GM21737 (cell line): ENCODE results near the gene QSOX2.

Source experiments
- ATAC-seq: cut with Tn5 transposase; IDR thresholded peaks from one replicate; pipeline ENCODE4 v1.9.1; 2021; ENCODE audit warnings: mild to moderate bottlenecking, moderate library complexity; ENCODE audit not compliant: unreplicated experiment

The QSOX2 gene, protein sequence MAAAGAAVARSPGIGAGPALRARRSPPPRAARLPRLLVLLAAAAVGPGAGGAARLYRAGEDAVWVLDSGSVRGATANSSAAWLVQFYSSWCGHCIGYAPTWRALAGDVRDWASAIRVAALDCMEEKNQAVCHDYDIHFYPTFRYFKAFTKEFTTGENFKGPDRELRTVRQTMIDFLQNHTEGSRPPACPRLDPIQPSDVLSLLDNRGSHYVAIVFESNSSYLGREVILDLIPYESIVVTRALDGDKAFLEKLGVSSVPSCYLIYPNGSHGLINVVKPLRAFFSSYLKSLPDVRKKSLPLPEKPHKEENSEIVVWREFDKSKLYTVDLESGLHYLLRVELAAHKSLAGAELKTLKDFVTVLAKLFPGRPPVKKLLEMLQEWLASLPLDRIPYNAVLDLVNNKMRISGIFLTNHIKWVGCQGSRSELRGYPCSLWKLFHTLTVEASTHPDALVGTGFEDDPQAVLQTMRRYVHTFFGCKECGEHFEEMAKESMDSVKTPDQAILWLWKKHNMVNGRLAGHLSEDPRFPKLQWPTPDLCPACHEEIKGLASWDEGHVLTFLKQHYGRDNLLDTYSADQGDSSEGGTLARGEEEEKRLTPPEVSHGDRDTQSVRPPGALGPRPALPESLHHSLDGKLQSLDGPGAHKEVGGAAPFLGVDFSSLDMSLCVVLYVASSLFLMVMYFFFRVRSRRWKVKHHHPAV

DNA sequence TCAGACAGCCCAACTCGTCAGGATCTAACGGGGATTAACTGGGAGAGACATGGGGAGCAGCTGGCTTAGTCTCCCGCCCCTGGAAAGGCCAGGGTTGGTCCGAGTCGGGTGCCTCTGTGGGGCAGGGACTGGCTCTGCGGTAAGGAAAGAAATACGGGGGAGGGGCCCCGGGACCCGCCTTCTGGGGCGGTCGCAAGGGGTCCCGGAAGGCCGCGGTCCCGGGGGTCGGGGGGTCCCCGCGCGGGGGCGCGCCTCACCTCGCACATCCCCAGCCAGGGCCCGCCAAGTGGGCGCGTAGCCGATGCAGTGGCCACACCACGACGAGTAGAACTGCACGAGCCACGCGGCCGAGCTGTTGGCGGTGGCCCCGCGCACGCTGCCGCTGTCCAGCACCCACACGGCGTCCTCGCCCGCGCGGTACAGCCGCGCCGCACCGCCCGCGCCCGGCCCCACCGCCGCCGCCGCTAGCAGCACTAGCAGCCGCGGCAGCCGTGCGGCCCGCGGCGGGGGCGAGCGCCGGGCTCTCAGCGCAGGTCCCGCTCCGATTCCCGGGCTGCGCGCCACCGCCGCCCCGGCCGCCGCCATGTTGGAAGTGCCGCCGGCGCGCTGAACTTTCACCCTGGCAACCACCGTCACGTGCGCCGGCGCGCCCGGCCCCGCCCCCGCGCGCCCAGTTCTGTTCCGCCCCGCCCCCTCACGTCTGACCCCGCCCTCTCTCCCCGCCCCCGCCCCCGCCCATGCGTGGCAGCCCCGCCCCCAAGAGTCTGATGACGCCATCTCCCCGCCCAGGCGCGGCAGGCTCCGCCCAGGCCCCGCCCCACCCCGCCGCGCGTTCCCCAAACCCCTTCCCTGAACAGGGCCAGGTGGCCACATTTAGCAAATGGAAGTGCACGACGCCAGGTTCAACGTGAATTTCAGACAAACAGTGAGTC is at the start of gene QSOX2:
Gene QSOX2 (minus strand): TSS at position 594 of the 932 bp plus-strand sequence. CDS start 9 bp downstream, at position 585.
- peak; percentile 56 for ATAC-seq

DNA sequence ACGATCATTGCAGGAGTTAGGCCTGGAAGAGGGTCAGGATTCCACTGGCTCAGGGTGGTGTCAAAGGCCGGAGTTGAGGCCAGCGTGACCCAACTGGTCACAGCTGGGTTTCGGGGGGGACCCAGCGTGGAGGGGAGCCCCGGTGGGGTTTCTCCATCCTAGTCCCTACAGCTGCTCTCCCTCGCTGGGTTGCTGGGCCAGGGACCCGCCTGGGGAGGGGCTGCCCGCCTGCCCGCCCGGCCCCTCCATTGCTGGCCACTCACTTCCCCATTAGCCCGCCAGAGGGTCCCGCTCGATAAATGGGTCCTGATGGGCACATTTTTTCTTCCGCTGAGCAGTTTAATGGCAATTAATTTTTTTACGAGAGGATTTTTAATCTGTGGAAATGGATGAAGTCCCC is 49.4 kb upstream of the QSOX2 start:
- no peak for ATAC-seq

DNA sequence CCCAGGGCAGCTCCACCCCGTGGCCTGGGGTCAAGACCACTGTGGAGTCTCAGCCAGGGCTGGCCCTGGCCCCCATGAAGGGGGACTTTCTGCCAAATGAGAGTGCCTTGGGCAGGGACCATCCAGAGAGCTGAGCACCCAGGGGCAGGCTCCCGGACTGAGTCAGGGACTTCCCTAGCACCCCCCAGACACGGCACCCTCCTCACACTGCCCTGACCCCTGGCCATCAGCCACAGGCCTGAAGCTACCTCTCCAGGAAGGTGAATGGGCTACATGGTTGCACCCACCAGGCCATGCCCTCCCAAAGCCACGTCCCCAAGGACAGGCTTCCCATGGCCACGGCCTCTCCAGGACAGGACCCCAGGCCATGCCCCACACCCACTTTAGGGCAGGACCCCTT is 48.8 kb upstream of the QSOX2 start:
- ATAC-seq: no peak

DNA sequence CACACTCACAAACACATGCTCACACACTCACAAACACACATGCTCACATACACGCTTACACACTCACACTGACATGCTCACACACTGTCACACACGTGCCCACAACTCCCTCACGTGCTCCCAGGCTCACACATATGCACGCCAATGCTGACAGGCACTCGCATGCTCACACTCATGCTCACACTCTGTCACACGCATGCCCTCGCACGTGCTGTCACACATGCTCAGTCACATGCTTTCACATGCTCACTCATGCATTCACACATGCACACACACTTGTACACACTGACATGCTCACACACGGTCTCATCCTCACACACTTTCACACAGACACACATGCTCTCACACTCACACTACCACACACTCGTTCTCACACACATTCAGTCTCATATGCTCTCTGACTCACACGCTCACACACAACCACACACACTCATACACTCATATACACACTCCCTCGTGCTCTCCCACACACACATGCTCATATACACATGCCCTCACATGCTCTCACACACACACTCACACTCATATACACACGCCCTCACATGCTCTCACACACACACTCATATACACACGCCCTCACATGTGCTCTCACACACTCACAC is 48.0 kb upstream of the QSOX2 start:
- no peak for ATAC-seq

DNA sequence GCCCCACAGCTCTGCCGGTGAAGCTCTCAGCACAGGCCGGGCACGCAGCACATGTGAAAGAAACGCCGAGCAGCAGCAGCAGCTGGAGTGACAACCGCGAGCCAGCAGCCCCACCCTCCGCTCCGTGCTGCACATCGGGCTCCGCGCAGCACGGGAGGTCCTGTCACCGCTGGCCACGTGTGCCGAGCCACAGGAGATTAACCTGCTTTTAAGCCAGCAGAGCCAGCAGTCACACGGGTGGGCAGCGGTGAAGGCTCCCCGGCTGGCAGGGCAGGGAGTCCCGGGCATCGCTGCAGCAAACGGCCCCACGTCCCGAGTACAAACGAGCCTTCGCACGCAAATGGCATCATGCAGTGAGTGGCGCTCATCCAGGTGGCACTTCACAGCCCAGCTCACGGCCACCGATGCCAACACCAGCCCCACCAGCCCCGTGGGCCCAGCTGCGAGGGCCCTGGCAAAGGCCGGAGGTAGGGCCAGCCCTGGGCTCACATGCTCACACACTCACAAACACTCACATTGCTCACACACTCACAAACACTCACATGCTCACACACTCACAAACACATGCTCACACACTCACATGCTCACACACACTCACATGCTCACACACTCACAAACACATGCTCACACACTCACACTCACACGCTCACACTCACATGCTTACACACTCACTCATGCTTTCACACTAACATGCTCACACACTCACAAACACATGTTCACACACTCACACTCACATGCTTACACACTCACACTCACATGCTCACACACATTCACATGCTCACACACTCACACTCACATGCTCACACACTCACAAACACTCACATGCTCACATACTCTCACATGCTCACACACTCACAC is 47.2 kb upstream of the QSOX2 start:
- no peak for ATAC-seq

DNA sequence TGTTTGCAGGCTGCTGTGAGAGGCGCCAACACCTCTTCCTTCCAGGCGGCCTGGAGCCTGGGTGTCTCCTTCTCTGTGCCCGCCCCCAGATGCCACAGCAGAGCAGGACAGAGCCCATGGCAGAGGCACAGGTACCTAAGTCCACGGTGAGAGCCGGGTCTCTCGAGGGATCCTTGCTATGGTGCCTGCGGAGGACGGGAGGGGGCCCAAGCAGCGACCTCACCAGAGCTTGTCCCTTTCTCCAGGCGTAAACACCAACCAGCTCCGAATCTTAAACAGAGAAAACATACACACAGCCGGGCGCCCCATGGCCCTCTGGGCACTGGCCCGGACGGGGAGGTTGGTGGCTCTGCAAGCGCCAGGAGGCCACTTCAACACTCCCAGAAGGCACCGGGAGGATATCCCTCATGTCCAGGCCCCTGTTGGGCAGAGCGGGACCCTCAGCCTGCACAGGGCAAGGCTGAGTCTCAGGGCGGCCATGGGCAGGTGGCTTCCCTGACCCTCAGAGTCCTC is 46.5 kb upstream of the QSOX2 start:
- no peak for ATAC-seq

DNA sequence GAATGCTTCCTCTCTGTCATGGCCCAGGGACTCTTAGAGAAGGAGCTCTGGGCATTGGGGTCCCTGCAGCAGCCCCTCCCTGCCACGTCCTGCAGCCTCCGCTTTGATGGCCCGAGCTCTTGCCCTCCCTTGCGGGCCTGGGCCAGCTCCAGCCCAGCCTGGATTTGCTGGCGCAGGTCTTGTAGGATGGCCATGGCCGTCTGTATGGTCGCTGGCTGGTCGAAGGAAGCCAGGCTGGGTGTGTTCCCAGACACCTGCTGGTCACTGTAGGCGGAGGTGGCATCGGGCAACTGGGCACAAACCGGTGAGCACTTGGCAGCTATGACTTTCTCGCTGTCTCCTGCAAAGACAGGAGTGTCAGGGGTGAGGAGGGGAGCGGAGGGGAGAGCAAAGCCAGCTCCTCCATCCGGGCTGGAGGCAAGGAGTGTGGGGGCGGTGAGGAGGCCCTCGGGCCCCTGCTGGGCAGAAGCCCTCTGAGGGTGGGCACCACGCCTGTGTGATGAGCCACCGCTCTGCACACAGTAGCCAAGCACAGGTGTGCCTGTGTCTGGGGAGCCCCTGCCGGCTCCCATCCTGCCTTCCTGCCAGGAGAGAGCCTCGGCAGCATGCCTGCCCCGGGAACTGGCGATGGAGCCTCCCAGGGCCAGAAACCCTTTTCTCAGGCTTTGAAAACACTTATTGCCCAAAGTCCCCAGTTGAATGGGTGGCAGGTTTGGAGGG is 45.9 kb upstream of the QSOX2 start:
- no peak for ATAC-seq

DNA sequence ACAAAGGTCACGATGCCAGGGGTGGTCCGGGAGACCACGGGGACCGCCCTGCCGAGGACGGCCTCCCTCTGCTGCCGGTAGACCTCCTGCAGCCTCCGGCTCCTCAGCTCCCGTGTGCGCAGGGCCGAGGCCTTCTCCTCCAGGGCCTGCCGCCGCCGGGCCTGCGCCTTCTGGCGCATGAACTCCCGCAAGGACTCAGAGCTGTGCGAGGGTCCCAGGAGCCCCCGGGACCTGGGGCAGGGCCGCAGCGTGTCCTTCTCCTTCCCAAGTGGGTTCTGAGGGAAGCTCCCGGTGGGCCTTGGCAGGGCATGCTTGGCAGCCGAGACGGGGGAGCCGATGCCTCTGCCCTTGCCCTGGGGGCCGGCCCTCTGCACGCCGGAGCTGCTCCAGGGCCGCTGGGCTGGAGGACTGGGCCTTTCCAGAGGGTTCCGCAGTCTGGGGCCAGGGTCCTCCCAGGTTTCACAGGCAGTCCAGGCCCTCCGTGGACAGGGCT is 44.9 kb upstream of the QSOX2 start:
- no peak for ATAC-seq

DNA sequence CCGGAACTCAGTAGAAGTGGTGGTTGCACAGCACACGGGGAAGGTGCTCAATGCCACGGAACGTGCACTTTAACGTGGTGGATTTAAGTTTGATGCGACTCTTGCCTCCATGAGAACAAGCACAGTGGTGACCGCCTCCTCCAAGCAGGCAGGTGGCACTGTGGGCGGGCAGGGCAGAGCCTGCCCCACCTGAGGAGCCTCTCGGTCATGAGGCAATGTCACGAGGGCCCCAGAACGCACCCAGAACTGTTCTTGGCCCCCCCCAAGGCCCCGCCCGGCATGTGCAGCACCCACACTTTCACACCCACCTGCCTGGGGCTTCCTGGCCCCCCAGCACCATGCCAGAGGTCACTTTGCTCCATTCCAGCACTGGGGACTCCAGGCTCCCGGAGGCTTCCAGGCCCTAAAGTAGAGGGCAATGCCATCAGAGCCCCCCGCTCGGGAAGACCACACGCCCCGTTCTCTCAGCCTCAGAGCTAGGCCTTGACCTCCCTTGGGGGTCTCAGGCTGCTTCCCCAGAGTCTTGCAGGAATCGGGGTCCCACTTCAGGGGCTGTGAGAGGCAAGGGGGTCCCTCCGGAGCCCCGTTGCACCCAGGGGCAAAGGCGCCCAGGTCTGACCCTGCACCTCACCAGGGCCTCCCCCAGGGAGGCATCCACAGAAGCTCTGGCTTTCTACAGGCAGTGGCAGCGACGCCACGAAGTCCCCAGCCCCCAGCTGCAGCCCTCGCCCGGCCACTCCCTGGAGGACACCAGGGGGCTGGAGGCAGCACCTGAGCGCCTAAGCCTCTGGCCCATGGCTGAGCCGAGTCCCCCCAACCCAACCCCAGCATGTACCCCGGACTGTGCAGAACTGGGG is 44.3 kb upstream of the QSOX2 start:
- no peak for ATAC-seq

DNA sequence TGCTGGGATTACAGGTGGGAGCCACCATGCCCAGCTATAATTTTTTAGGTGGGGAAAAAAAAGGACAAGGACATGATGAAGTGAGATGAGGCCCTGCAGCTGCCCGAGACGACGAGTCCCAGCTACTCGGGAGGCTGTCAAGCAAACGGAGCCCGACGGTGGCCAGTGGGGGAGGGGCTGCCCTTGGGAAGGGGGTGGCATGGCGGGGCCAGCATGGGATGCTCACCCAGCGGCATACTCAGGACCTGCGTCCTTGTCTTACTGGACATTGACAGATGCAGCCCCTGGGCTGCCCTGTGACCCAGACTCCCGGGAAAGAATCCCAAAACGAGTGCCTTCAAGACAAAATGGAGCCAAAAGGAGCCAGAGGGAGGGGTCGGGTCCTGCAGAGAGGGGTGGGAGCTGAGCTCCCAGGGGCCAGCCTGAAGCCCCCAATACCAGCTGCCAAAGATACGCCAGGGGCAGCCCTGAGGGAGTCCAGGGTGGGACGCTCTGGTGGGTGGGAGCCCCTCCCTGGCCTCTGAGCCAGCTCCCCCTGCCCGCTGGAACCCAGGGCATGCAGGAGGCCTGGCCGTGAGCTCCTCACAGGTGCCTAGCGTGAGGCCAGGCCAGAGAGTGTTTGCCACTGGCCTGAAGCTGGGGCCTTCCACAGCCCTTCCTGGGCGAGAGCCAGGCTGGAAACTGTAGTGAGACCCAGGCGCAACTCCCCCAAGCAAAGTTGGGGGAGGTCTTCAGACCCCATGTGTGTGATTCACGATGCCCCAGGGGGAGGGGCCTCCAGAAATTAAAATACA is 42.5 kb upstream of the QSOX2 start:
- no peak for ATAC-seq

DNA sequence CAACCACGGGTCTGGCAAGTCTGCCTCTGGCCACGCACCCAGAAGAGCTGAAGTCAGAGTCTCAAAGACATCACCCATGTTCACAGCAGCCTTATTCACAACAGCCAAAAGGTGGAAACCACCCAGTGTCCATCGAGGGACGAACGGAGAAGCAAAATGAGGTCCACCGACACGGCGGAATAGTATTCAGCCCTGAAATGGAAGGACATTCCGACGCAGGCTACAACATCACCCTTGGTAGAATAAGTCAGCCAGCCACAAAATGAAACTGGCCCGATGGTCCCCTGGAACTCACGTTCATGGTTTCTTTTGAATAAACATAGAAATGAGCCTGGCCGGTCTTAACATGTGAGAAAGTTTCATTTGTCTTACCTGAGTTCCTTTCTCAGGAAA is 41.4 kb upstream of the QSOX2 start:
- ATAC-seq: no peak

DNA sequence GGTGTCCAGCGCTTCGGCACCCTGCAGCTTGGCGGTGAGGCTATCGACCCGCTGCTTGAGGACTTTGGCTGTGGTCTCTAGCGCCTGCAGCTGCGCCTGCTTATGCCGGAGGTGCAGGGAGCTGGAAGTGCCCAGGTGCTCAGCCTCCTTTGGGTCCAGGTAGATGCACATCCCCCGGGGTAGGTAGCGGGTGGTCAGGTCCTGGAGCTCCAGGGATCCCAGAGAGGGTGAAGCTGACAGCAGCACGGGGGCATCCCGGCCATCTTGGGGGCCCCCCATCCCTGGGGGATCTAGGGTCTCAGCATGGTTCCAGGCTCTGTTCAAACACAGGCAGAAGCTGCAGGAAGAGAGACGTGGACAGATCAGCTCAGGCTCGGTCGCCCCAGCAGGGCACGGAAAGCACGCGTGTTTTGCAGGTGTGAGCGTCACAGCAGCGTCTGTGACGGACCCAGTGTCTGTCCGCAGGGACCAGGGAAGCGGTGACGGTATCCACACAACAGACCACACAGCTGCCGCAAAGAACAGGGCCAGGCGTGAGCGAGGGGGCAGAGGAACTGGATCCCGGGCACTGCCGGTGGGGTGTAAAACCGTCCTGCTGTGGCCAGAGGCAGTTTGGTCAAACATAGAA is 40.9 kb upstream of the QSOX2 start:
- no peak for ATAC-seq

DNA sequence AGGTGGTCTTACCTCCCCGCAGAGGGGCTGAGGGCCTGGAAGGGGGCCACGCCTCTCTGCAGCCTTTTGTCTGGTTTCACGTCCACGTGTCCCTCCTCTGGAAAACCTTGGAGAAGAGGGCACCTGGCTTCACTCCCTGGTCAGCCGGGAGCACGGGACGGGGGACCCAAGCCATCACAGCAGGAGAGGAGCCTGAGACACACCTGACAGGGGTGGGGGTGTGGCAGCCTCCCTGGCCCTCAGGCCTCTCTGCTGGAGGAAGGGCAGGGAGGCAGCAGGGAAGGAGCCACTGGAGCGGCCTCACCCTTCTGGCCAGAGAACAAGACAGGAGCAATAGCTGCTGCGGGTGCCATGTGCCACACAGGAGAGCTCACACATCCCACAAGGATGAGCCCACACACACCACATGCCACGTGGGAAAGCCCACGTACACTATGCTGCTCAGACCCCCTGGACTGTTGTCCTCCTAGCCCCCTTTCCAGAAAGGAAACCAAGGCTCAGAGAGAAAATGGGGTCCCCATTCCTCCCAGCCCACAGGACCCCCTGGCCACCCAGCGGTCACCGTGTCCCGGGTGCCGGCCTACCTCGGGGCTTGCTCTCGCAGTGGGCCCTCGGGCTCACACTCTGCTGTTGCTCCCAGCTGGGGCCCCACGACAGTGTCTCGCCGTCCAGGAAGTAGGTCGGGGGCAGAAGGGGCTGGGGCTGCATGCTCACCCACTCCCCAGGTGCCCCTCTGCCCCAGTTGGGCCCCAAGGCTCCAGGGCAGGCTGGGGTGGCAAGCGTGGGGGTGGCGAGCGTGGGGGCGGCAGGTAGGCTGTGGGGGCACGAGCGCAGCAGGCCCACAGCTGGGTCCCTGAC is 40.1 kb upstream of the QSOX2 start:
- ATAC-seq: no peak

DNA sequence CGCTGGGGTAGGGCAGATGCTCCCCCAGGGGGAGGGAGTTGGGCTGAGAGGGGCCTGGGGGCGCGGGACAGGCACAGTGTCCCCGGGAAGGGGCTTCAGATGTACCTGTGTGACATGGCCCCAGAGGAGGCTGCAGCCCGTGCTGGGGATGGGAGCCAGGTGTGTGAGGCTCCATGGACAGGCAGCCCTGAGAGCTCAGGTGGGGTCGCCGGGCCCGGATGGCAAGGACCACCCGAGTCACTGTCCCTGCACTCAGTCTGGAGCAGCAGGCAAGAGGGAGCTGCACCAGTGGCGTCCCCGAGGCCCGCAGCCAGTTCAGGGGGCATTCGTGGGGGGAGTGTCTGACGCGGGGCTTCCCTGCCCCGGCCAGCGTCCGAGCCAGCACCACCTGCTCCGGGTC is 39.3 kb upstream of the QSOX2 start:
- ATAC-seq: no peak

DNA sequence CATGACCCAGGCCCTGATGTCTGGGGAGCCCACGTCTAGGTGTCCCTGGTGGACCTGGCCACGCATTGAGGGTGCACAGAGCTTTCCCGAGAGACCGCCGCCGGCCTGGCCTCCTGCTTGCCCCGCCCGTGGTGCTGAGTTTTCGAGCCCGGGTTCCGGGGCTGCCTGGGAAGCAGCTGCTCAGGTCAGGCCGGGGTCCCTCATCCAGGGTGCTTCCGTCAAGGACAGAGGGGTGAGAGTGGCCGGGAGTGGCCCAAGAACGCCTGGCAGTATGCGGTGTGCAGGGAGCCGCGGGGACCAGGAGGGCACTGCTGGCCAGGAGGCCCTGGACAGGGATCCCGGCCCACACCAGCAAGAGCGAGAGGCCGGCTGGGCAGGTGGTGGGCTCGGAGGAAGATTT is 38.7 kb upstream of the QSOX2 start:
- no peak for ATAC-seq
